ENCODE results near the gene CEND1.

The CEND1 gene

DNA sequence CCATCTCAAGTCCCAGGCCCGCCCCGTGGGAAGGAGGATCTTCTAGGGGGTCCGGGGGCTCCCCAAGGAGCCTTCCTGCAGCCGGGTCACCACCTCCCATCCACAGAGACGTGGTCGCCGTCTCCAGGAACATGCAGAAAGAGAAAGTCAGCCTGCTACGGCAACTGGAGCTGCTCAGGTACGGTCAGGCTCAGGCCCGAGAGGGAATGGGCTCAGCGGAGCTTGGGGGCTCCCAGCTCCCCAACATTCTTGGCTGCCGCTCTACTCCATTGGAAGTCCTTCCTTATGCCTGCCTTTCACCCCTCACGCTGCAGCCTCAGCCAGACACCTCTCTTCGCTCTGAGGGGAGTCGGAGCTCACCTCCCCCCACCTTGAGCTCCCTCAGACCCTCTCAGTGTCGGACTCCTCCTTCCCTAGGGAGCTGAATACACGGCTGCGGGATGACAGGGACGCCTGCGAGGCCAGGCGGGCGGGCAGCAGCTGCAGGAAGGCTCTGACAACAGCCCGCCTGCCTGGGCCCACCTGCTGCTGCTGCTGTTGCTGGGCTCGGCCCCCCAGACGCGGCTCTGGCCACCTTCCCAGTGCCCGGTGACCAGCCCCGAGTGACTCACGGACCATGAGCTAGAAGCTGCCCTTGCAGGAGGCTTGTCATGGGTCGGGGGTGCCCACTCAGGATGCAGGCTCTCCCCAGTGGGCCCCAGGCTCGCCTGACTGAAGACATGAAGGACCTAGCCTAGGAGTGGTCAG, 41.4 kb upstream of the CEND1 start:
- TF ChIP-seq GATA3 (IDR thresholded peaks at IDR 0.05; ENCODE audit: low read depth, low read length) (no peak), GATA2 (IDR thresholded peaks at IDR 0.05; ENCODE audit: low read depth, low read length) (no peak)

GRCh38 chr11:830295-831117, 40.6 kb upstream of the CEND1 start:
- TF ChIP-seq GATA2 (IDR thresholded peaks at IDR 0.05; ENCODE audit: low read depth, low read length) (no peak), GATA3 (IDR thresholded peaks at IDR 0.05; ENCODE audit: low read depth, low read length) (no peak)

DNA sequence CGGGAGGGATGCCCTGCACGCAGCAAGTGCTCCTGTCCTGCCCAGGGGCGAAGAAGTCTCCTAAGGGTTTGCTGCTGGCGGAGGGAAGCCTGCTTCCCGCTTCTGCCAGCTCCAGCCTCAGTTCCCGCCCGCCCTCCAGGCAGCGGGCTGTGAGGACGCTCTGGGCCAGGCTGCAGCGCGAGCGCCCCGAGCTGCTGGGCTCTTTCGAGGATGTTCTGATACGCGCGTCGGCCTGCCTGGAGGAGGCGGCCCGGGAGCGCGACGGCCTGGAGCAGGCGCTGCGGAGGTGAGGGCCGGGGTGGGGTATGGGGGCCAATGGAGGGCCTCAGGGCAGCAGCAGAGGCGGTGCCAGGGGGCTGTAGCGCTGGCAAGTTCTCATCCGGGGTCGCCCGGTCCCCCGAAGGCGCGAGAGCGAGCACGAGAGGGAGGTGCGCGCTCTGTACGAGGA, 40.0 kb upstream of the CEND1 start:
- TF ChIP-seq GATA2 (IDR thresholded peaks at IDR 0.05; ENCODE audit: low read depth, low read length) (no peak), GATA3 (IDR thresholded peaks at IDR 0.05; ENCODE audit: low read depth, low read length) (no peak)

DNA sequence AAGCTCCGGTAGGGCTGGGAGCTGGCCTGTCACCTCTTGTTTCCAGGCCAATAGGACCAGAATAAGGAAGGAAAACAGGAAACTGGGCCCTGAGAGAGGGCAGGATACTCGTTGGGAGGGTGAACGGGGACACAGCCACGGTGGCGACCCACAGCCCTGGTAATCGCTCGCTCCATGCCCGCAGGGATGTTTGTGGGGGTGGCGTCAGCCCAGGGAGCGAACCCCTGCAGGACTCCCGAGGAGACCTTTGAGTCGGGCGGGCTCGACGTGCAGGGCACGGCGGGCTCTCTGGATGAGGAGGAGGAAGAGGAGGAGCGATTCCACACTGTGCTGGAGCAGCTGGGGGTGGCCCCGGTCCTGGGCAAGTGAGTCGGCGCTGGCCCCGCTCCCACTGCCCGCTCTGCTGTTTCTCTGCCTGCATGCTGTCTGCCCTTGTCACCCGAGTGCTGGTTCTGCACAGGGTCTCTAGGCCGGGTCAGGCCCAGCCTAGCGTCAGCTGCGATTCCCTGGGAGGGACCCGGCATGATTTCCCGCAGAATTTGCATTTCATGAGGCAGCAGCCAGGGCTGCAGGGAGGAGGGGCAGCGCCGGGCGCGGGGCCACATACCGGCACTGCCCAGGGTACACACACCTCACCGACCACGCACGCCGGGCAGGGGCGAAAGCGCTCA, 39.4 kb upstream of the CEND1 start:
- TF ChIP-seq GATA3 (IDR thresholded peaks at IDR 0.05; ENCODE audit: low read depth, low read length) (no peak), GATA2 (IDR thresholded peaks at IDR 0.05; ENCODE audit: low read depth, low read length) (no peak)

DNA sequence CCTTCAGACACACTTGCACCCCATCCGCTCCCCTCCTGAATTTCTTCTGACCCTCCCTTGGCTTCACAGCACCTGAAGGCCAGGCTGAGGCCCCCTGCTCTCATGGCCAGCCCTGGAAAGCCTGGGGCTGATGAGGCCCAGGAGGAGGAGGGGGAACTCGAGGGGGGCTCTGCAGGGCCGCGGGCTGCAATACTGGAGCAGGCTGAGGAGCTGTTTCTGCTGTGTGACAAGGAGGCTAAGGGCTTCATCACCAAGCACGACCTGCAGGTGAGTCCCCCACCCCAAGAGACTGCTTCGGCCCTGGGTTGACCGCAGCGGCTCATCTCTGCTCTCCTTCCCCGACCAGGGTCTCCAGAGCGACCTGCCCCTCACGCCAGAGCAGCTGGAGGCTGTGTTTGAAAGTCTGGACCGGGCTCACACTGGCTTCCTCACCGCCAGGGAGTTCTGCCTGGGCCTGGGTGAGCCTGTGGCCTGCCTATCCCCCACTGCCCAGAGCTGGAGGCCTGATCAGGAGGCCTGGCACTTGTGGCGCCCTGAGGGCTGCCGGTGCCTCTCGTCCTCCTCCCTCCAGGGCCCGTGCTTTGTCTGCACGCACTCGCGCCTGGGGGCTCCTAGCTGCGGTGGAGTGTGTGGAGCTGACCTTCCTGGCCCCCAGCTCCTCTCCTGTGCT, 38.8 kb upstream of the CEND1 start:
- TF ChIP-seq GATA2 (IDR thresholded peaks at IDR 0.05; ENCODE audit: low read depth, low read length) (no peak), GATA3 (IDR thresholded peaks at IDR 0.05; ENCODE audit: low read depth, low read length) (no peak)

DNA sequence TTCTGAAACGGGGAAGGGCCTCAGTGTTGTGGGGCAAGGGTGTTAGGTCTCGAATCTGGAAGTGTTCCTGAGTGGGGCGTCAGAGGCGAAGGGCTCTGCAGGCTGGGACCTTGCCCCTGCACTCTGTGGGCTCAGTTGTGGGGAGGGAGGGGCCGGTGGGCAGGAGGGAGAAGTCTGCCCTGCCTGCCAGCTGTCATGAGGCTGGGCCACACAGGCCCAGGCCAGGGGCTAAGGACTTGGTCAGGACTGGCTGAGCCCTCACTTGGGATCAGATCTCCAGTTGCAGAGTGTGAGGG, 38.0 kb upstream of the CEND1 start, which contains the start of gene CRACR2B:
CRACR2B (plus strand) TSS at position 23 of the 296 bp plus-strand sequence. CDS start 689 bp downstream, outside the sequence.
- TF ChIP-seq GATA2 (IDR thresholded peaks at IDR 0.05; ENCODE audit: low read depth, low read length) (no peak), GATA3 (IDR thresholded peaks at IDR 0.05; ENCODE audit: low read depth, low read length) (no peak)

DNA sequence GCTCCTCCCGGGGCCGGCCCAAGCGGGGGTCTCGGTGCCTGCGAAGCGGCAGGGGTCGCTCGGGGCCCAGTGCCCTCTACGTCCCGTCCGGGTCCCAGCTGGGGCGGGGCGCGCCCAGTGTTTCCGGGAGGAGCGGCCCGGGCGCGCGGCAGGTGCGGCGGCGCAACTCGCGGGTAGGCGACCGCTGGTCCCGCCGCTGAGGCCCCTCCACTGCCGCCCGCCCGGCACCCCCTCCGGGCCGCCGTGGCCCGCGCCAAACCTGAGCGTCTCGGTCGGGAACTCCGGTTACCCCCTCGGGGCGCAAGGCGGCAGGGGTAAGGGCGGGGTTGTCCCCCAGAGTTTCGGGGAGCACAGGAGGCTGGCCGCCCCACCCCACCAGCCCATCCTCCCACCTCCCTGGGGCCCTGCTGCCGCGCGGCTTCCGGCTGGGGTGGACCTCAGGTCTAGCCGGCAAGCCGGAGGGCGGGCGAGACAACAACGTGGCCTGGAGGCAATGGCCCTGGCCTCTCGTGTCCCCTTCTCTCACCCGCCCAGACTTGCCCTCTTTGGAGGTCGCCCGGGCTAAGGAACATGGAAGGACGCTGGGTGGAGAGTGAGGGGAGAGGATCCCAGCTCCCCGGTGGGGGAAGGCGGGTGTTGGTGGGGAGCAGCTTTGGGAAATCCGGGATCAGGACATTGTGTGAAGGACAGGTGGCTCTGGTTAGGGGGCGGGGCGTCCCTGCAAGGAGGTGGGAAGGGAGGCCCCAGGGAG, 37.4 kb upstream of the CEND1 start:
- no peak for TF ChIP-seq GATA2 (IDR thresholded peaks at IDR 0.05; ENCODE audit: low read depth, low read length)
- TF ChIP-seq GATA3 (IDR thresholded peaks at IDR 0.05; ENCODE audit: low read depth, low read length) = no peak

GRCh38 chr11:826836-827145, 36.9 kb upstream of the CEND1 start:
- TF ChIP-seq GATA2 (IDR thresholded peaks at IDR 0.05; ENCODE audit: low read depth, low read length) = no peak
- no peak for TF ChIP-seq GATA3 (IDR thresholded peaks at IDR 0.05; ENCODE audit: low read depth, low read length)

- TF ChIP-seq GATA2 (IDR thresholded peaks at IDR 0.05; ENCODE audit: low read depth, low read length) (no peak), GATA3 (IDR thresholded peaks at IDR 0.05; ENCODE audit: low read depth, low read length) (no peak)
Measured at GRCh38 chr11:826227-826621, 36.3 kb upstream of the CEND1 start.

- no peak for TF ChIP-seq GATA3 (IDR thresholded peaks at IDR 0.05; ENCODE audit: low read depth, low read length)
- no peak for TF ChIP-seq GATA2 (IDR thresholded peaks at IDR 0.05; ENCODE audit: low read depth, low read length)
Measured at GRCh38 chr11:825366-826226, 35.7 kb upstream of the CEND1 start.

DNA sequence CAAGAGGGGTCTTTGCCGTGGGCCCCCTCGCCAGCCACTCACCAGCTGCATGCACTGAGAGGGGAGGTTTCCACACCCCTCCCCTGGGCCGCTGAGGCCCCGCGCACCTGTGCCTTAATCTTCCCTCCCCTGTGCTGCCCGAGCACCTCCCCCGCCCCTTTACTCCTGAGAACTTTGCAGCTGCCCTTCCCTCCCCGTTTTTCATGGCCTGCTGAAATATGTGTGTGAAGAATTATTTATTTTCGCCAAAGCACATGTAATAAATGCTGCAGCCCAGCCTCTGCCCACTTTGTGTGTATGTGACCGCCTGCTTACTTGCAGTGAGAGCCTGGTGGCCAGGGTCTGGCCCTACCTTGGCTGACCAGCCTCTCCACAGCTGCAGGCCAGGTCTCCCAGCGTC, 35.1 kb upstream of the CEND1 start:
- TF ChIP-seq GATA3 (IDR thresholded peaks at IDR 0.05; ENCODE audit: low read depth, low read length) (no peak), GATA2 (IDR thresholded peaks at IDR 0.05; ENCODE audit: low read depth, low read length) (no peak)

DNA sequence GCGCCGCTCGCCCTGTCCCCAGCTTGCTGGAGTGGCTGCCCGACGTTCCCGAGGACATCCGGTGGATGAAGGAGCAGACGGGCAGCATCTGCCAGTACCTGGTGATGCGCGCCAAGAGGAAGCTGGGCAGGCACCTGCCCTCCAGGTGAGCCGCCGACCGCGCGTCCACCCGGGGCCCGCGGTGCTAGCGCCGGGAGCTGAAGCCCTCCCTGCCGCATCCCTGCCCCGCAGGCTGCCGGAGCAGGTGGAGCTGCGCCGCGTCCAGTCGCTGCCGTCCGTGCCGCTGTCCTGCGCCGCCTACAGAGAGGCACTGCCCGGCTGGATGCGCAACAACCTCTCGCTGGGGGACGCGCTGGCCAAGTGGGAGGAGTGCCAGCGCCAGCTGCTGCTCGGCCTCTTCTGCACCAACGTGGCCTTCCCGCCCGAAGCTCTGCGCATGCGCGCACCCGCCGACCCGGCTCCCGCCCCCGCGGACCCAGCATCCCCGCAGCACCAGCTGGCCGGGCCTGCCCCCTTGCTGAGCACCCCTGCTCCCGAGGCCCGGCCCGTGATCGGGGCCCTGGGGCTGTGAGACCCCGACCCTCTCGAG, 34.5 kb upstream of the CEND1 start:
- TF ChIP-seq GATA2 (IDR thresholded peaks at IDR 0.05; ENCODE audit: low read depth, low read length) (no peak), GATA3 (IDR thresholded peaks at IDR 0.05; ENCODE audit: low read depth, low read length) (no peak)

Measured in SH-SY5Y (cell line).